GM21717 (cell line): ENCODE data around the gene FOXD4L1.
"Not testable (repeated sequence)": the region's sequence is repeated elsewhere in the genome, so short reads cannot be mapped to it uniquely, and the experiment has no call there.

Experiments
- ATAC-seq: cut with Tn5 transposase; IDR thresholded peaks from one replicate; pipeline ENCODE4 v1.9.1; 2021; ENCODE audit warnings: mild to moderate bottlenecking, moderate library complexity; ENCODE audit not compliant: unreplicated experiment

Gene FOXD4L1

GRCh38 chr2:113521492-113521891 lies 23.0 kb downstream of the FOXD4L1 start:
- not testable (repeated sequence) for ATAC-seq

- not testable (repeated sequence) for ATAC-seq
Measured at GRCh38 chr2:113524986-113525385, 26.5 kb downstream of the FOXD4L1 start.

DNA sequence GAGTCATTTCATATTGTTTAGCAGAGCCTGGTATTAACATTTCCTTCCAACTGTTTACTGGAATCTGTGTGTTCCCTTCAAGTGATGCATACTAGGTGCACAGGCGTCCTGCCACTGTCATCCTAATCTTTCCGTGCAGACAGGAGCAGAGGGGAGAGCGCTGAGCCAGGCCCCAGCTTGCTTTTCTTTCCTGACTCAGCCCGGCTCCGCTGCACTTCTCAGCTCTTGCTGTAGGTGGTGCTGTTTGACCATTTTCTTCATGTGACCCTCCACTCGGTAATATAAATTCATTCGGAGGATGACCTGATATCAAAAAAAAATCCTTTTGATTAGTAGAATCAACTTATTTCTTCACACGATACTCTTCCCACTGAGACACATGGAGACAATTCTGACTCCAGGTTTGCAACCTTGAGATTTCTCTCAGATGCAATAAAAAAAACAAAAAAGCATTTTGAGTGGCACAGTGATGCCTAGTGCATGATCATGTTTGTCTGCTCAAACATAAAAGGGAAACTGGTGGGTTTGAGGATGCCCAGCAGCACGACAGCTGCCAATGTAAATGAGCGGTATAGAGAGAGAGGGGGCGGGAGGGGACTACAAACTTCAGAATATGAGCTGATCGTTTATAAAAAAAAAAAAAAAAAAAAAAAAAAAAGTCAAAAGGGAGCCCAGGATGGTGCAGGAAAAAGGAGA lies 29.0 kb downstream of the FOXD4L1 start:
- ATAC-seq: not testable (repeated sequence)

- not testable (repeated sequence) for ATAC-seq
Measured at GRCh38 chr2:113528126-113528525, 29.7 kb downstream of the FOXD4L1 start.

DNA sequence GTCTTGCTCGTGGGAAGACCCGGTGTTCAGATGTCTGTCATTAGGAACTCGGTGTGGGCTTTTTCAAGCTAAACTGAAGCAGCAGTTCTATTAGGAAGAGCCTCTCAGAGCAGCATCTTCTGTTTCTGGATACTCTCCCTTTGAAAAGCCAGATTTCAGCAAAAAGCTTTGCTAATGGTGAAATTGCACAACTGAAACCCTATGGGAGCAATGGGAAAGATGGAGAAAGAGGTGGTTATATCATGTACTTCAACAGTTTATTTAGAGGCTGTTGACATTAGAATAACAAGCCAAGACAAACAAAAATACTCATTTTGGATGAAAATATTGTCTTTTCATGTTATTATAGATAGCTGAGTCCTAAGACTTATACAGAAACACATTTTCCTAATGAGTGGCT lies 30.4 kb downstream of the FOXD4L1 start:
- ATAC-seq: not testable (repeated sequence)

- not testable (repeated sequence) for ATAC-seq
Measured at GRCh38 chr2:113532991-113533390, 34.5 kb downstream of the FOXD4L1 start.

GRCh38 chr2:113536573-113536972 lies 38.1 kb downstream of the FOXD4L1 start:
- not testable (repeated sequence) for ATAC-seq

DNA sequence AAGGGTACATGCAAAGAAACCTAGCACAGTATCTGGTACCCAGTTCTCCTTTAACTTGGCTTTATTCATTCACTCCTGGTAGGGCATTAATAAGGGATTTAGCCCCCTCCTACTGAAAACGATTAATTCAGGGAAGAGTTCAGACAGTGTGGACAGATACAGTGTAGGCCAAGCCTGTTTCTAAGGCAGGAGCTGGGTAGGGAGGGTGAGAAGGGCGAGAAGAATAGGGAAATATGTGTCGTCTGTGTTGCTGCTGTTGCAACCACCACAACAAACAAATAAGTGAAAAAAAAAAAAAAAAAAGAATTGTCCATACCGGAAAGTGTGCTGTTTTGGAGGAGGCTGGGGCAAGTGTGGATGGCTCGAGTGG lies 42.4 kb downstream of the FOXD4L1 start:
- ATAC-seq: not testable (repeated sequence)

GRCh38 chr2:113541204-113541975 lies 42.9 kb downstream of the FOXD4L1 start:
- ATAC-seq: not testable (repeated sequence)

GRCh38 chr2:113541976-113542485 lies 43.6 kb downstream of the FOXD4L1 start:
- not testable (repeated sequence) for ATAC-seq

DNA sequence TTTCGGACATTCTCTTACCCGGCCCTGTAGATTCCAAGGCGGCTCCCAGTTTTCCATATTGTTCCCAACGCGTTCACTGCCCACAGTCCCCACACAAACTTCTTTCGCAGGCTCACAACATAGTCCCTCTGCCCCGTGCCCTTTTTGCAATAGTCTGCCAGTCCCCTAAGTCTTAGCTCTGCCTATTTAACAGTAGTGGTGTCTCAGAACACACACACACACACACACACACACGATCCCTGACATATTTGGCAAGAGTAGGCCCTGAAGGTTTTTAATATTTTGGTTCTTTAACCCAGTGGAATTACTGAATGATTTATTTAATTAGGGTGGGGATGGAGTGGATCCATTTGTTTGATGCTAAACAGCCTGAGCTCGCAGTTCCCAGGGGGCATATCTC lies 44.1 kb downstream of the FOXD4L1 start:
- not testable (repeated sequence) for ATAC-seq
